Fibroblast of upper back skin (primary cell): ENCODE measurements around the gene UBR4.

Experiments used
- DNase-seq: peaks from one replicate; pipeline ENCODE4 v3.0.0-alpha.2; 2013

Gene UBR4

GRCh38 chr1:19049128-19049768 lies 160.8 kb downstream of the UBR4 start:
- DNase-seq, result no peak

- no peak for DNase-seq
Observed at GRCh38 chr1:19046972-19047731, 162.9 kb downstream of the UBR4 start.

DNA sequence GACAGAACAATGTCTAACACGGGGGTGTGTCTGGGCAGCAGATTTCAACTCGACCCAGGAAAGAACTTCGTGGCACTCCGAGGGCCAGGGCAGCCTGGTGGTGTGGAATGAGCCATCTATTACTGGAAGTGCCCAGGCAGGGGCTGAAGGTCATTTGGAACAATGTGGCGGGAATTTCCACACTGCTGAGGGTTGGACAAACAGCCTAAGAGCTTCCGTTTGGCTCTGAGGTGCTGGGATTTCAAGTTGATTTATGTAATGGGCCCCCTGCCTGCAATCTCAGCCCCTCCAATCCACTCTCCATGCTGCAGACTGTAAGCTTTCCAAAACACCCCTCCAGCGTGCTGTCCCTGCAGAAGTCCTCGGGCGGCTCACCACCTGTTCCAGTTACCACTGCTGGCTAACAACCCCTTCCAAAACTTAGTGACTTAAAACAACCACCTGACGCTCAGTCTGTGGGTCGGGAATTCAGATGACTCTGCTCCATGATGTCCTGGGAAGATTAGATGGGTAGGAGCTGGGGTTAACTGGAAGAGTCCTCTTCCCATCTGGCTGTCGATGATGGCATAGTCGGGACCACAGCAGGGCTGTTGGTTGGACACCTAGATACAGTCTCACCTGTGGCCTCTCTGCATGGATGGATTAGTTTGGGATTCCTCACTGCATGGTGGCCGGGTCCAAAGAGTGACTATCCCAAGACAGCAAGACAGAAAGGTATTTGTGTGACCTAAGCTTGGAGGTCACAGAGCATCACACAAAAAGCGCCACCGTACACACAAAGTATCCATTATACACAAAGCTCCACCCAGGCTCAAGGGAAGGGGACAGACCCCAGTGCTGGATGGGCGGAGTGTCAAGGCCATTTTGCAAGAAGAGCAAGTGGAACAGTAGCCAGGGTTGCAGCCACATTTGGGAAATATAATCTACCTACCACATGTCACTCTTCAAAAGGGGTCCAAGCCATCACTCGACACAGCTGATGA lies 163.9 kb downstream of the UBR4 start:
- DNase-seq, result no peak

GRCh38 chr1:19044975-19045831 lies 164.9 kb downstream of the UBR4 start:
- DNase-seq, result peak; percentile 63

DNA sequence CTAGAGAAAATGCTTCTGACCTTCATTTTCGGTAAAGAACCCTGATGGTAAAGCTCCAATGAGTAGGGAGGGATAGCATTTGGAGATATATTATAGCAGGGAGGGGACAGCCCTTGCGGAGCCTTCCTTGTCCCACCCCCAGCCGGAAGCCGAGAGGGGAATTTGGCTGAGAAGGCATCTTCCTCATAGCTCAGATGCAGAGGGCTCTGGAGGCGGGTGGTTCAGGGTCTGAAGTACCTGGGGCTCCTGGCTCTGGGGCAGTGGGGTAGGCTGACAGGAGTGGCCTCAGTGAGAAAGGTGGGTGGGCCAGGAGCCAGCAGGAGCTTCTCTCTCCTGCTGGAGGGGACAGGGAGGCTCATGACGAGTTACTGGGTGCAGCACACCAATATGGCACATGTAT lies 165.6 kb downstream of the UBR4 start:
- no peak for DNase-seq

GRCh38 chr1:19043579-19044443 lies 166.3 kb downstream of the UBR4 start:
- DNase-seq, result no peak

DNA sequence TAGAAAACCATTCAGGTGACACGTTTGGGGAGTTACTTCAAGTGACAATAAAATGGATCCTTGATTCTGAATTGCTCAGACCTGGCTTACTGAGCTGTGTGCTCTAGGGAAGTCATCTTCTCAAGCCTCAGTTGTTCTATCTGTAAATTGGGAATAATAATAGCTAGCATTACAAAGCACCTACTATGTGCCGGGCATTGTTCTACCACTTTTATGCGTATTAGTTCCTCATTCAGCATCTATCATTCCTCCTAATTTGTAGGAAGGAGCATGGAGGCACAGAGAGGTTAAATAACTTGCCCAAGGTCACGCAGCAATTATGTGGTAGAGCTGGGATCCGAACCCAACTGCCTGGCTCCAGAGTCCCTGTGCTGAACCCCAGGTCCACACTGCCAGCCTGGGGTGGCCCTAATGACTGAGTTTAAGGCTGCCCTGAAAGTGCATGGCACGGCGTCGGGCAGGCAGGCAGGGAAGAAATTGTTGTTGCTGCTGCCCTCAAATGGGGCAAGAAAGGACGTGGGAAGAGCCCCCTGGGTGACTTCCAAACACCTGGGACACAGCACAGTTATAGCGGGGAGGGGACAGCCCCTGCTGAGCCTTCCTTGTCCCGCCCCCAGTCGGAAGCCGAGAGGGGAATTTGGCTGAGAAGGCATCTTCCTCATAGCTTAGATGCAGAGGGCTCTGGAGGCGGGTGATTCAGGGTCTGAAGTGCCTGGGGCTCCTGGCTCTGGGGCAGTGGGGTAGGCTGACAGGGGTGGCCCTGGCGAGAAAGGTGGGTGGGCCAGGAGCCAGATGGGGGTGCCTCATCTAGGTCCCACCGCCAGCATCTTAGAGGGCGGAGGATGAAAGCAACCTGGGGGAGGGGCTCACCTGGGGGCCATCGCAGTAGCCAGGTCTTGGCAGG lies 167.1 kb downstream of the UBR4 start:
- no peak for DNase-seq

- DNase-seq, result no peak
Observed at GRCh38 chr1:19040010-19040680, 169.9 kb downstream of the UBR4 start.

DNA sequence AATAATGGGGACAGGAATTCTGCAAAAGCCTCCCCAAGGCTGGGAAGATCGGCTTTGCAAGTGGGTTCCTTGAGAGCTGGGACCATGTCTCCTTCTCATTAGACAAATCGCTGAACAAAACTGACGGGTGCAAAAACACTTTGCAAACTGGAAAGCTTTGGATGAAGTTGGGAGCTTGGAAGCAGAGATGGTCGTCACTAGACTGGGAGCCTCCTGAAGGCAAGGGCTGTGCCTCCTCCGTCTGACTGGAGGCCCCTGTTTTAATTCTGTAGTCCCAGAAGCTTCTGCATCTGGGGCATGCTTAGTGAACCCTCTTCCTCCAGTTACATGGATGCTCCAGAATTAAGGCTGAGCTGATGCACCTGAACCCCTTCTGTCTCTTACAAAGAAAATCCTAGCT lies 171.3 kb downstream of the UBR4 start:
- DNase-seq, result no peak

GRCh38 chr1:19038096-19038495 lies 172.0 kb downstream of the UBR4 start:
- DNase-seq, result no peak

- DNase-seq, result no peak
Observed at GRCh38 chr1:19037659-19038058, 172.4 kb downstream of the UBR4 start.

DNA sequence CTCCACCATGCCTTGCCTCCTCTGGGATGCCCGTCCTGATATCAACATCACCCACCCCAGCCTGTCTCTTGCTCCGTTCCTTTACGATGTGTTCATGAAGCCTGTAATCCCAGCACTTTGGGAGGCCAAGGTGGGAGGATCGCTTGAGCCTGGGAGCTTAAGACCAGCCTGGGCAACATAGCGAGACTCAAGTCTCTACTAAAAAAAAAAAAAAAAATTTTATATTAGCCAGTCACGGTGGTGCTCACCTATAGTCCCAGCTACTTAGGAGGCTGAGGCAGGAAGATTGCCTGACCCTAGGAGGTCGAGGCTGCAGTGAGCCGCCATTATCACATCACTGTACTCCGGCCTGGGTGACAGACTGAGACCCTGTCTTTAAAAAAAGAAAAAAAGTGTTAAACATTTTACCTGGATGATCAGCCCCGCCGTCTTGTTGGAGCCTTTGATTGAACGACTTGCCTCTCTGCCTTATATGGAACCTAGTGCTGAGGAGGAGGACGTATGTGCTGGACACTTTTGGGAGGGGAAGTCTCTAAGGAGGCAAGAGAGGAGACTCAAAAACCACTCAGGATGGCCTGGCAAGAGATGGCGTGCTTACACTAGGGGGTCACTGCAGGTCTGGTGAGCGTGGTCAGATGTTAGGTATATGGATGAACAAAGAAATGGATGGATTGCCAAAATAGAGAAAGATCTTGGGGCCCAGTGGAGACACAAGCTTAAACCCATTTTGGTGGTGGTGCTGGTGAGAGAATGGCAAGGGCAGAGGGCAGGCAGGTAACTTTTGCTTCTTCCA lies 173.1 kb downstream of the UBR4 start:
- DNase-seq, result no peak

GRCh38 chr1:19036041-19036812 lies 173.8 kb downstream of the UBR4 start:
- DNase-seq, result no peak

- DNase-seq, result no peak
Observed at GRCh38 chr1:19035377-19036040, 174.6 kb downstream of the UBR4 start.

DNA sequence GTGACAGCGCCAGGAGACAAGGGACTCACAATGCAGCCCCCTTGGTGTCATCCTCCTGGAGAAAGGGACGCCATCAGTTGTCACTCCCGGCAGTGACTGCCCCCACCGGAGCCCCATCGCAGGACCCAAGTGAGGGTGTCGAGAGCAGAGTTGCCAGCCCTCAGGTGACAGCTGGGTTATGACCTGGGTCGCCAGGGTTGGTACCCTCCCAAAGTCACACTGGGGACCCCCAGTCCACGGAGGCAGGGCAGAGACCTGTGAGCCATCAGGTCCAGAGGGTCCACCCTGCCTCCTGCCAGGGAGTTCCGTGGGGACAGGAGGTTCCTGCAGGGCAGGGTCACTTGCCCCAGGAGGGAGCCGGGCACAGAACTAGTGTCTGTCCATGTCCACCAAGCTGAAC lies 175.3 kb downstream of the UBR4 start:
- no peak for DNase-seq

GRCh38 chr1:19033926-19034680 lies 176.0 kb downstream of the UBR4 start:
- DNase-seq, result peak; percentile 65

- no peak for DNase-seq
Observed at GRCh38 chr1:19033515-19033839, 176.6 kb downstream of the UBR4 start.
